GM19452 (cell line): ENCODE data around the gene EIF3A.
"Not testable (repeated sequence)": the region's sequence is repeated elsewhere in the genome, so short reads cannot be mapped to it uniquely, and the experiment has no call there.

Source experiments
- ATAC-seq: cut with Tn5 transposase; IDR thresholded peaks from one replicate; pipeline ENCODE4 v1.9.1; 2021; ENCODE audit not compliant: unreplicated experiment

EIF3A gene

DNA sequence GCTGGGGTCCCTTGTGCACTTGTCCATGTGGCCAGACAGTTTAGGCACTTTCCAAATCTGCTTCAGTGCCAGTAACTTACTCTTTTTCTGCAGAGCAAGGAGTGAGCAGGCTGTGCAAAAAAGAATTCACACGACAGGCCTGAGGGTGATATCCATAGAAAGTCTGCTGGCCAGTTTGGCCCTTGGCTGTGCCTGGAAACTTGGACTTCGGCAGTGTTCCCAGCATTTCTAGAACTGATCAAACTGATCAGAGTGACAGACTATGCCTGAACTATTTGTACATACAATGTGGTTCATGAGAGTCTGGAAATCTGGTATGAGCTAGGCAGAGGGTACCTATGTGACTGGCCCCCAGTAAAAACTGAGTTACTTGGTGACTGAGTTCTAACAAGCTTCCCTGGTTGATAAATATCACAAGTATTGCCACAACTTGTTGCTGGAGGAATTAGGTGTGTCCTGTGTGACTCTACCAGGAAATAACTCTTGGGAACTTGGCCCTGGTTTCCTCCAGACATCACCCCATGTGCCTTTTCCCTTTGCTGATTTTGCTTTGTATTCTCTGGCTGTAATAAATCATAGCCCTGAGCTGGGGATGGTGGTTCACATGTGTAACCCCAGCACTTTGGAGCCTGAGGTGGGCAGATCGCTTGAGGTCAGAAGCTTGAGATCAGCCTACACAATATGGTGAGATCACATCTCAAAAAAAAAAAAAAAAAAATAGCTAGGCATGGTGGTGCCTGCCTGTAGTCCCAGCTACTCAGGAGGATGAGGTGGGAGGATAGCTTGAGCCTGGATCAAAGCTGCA, 20.0 kb upstream of the EIF3A start:
- ATAC-seq: no peak

DNA sequence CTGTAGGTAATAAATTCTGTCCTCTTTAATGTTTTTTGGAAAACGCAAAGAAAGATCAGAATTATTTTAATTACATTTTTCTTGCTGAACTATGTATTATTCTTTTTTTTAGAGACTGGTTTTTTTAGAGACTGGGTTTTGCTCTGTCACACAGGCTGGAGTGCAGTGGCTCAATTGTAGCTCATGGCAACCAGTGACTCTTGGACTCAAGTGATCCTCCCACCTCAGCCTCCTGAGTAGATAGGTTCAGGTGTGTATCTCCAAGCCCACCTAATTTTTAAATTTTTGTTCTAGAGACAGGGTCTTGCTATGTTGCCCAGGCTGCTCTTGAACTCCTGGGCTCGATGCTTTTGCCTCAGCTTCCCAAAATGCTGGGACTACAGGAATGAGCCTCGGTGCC, 18.0 kb upstream of the EIF3A start:
- no peak for ATAC-seq

DNA sequence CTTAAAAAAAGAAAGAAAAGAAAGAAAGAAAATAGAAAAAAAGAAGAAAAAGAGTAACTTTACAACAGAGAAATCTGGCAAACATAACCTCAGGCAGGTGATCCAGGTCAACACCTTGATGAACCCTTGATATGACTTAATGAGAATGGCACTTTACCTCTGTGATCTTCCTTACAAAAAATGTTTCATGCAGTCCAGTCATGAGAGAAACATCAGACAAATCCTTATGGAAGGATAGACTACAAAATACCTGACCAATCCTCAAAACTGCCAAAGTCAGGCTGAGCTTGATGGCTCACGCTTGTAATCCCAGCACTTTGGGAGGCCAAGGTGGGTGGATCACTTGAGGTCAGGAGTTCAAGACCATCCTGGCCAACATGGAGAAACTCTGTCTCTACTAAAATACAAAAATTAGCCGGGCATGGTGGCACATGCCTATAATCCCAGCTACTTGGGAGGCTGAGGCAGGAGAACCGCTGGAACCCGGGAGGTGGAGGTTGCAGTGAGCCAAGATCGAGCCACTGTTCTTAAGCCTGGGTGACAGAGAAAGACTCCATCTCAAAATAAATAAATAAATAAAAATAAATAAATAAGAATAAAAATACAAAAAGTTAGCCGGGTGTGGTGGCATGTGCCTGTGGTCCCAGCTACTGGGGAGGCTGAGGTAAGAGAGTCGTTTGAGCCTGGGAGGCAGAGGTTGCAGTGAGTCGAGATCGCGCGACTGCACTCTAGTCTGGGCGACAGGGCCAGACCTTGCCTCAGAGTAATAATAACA, 16.2 kb upstream of the EIF3A start:
- ATAC-seq: not testable (repeated sequence)

DNA sequence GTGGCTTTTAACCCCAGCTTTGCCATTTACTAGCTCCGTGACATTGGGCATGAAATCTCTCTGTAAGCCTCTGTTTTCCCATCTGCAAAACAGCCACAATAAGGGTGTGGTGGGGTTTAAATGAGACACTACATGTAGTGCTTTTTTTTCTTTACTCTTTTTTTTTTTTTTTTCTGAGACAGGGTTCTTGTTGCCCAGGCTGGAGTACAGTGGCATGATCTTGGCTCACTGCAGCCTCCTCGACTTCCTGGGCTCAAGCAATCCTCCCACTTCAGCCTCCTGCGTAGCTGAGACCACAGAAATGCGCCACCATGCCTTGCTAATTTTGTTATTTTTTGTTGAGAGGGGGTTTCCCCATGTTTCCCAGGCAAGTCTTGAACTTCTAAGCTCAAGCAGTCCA, 15.0 kb upstream of the EIF3A start:
- ATAC-seq: no peak

GRCh38 chr10:119090968-119091367, 10.4 kb upstream of the EIF3A start:
- no peak for ATAC-seq

DNA sequence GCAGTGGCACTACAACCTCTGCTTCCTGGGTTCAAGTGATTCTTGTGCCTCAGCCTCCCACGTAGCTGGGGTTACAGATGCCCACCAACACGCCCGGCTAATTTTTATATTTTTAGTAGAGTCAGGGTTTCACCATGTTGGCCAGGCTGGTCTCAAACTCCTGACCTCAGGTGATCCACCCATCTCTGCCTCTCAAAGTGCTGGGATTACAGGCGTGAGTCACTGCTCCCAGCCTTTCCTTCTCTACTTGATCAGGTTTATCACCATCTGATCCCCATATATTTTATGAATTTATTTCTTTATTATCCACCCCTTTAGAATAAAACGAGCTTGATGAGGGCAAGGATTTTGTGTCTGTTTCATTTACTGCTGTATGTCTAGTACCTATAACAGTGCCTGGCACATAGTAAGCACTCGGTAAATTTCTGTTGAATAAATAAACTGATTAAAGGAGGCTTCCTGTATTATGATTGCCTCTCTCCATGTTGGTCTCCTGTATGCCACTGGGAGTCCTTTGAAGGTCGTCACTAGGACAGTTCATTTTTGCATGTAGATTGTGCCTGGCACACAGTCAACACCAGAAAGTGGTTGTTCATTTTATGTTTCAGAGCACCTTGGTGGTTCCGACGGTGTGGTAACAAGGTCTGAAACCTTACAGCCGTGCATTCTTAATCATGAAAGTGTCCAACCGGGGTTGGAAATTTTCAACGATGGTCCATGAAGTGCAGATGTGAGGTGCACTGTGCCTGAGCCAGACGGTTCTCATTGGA, 9.6 kb upstream of the EIF3A start:
- no peak for ATAC-seq

DNA sequence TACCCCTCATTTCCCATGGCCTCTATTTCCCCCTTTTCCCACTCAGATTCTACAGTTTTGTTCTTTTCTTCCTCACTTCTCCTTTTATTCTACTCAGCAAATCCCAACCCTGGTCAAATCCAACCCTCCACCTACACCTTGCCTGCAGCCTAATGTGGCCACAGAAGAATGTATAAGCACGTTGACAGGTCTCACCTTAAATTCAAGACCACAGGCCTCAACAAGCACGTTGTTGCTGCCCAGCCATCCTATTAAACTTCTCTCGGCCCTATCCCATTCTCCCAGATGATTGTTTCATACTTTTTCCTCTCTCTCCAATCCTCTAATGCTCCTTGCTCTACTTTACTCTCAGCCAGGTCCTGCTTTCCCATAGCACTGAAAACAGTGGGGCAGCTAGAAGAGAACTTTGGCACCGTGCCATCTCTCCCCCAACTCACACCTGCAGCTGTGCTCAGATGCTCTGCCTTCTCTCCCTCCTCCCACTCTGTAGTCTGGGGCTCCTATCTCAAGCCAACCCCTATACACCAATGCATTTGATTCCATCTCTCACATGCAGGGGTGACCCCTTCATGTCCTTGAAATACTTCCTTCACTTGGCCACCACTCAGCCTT, 6.8 kb upstream of the EIF3A start:
- no peak for ATAC-seq

- no peak for ATAC-seq
Observed at GRCh38 chr10:119084896-119085295, 4.3 kb upstream of the EIF3A start.

GRCh38 chr10:119079599-119080520, 757 bp downstream of the EIF3A start:
- peak; percentile 63 for ATAC-seq

GRCh38 chr10:119078422-119079179, 2.0 kb downstream of the EIF3A start:
- no peak for ATAC-seq

DNA sequence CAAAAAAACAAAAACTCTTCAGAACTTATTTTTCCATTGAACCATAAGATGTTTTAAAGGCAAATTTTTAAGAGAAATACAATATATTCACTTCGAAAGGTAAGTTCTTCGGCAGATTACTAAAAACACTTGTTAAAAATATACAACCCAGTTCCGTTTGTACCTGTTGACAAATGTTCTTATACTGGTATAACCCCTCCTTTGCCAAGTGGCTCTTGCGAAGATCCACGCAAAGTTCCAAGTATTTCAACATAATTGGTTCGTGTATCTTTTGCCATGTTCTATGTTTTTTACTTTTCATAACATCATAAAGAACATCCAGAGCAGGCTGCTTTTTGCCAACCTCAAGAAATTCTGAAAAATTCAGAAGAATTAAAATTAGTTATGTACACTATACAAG, 7.0 kb downstream of the EIF3A start:
- no peak for ATAC-seq

- ATAC-seq: no peak
Observed at GRCh38 chr10:119070395-119071165, 10.0 kb downstream of the EIF3A start.

- no peak for ATAC-seq
Observed at GRCh38 chr10:119061926-119062325, 18.7 kb downstream of the EIF3A start.

DNA sequence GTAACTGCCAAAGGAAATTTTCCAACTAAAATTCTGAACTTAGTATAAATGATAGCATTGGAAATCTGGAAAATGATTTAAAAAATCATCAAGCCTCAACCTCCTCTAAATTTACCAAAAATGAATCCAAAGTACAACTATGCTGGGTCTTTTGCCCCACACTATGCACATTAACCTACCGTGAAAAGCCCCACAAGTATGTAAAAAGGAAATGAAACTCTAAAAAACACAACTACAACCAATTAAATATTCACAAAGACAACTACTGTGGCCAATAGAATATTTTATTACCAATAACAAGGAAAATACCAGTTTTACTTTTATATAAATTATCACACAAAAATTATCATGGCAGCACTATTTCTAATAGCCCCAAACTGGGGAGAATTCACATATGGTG, 19.3 kb downstream of the EIF3A start:
- no peak for ATAC-seq

GRCh38 chr10:119060107-119060506, 20.5 kb downstream of the EIF3A start:
- ATAC-seq: no peak

DNA sequence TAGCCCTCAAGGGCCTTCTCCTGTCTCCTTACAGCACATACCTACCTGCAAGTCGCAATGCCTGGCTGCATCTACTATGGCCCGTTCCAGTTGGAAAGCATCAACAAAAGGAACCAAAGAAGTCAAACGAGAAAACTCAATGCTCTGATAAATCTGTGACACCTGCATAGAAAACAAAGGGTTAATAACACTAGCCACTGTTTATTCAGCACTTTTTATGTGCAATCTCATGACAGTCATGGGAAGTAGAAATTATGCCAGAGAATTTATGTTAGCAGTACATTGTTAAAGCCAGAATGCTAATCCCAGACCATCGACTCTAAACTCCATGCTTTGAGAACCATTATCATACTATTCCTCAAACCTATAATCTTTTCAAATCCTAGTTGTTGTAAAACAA, 21.1 kb downstream of the EIF3A start:
- no peak for ATAC-seq

GRCh38 chr10:119058010-119058409, 22.6 kb downstream of the EIF3A start:
- ATAC-seq: no peak

DNA sequence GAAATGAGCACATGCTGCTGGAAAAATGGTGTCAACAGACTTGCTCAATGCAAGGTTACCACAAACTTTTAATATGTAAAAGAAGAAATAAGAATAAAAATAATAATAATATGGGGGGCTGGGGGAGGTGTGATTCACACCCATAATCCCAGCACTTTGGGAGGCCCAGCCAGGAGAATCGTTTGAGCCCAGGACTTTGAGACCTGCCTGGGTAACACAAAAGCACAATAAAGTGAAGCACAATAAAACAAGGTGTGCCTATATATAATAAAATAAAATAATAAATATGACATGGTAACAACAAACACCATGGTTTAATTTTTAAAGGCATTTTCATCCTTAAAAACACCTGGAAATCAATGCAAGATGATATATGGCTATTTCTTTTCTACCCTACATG, 25.1 kb downstream of the EIF3A start:
- ATAC-seq: no peak

DNA sequence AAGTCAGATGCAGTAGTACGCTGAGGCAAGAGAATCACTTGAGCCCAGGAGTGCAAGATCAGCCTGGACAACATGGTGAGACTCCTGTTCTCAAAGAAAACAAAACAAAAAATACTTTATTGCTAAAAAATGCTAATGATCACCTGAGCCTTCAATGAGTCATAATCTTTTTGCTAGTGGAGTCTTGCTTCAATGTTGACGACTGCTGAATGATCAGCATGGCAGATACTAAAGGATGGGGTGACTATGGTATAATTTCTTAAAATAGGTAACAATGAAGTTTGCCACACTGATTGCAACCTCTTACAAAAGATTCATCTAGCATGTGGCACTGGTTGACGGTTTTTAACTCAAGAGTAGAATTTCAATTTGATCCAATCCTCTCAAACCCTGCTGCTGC, 28.8 kb downstream of the EIF3A start:
- no peak for ATAC-seq
